ENCODE data around the gene TSPAN18.
"Not testable (repeated sequence)": the region's sequence is repeated elsewhere in the genome, so short reads cannot be mapped to it uniquely, and the experiment has no call there.

Gene TSPAN18

DNA sequence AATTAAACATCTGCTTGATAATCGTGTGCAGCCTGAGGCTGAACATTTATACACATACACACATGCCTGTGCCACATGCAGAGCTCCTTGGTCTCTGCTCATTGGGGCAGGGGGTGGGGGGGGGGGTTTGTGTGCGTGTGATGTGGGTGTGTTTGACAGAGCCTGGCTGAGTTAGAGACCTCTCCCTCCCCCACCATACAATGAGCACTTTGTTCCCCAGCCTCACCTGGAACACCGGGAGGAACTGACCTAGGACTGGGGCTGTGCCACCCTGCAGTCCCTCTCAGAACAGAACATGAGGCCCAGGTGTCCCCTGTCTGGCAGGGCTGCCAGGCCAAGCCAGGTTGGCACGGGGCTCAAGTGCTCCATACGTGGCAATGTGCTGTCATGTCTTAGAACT is 127.3 kb downstream of the TSPAN18 start:
- DNase-seq = no peak

GRCh38 chr11:44854741-44855492 is 128.2 kb downstream of the TSPAN18 start:
- DNase-seq = no peak

- no peak for DNase-seq
Observed at GRCh38 chr11:44855493-44855849, 128.7 kb downstream of the TSPAN18 start.

- no peak for DNase-seq
Observed at GRCh38 chr11:44857490-44858090, 130.8 kb downstream of the TSPAN18 start.

DNA sequence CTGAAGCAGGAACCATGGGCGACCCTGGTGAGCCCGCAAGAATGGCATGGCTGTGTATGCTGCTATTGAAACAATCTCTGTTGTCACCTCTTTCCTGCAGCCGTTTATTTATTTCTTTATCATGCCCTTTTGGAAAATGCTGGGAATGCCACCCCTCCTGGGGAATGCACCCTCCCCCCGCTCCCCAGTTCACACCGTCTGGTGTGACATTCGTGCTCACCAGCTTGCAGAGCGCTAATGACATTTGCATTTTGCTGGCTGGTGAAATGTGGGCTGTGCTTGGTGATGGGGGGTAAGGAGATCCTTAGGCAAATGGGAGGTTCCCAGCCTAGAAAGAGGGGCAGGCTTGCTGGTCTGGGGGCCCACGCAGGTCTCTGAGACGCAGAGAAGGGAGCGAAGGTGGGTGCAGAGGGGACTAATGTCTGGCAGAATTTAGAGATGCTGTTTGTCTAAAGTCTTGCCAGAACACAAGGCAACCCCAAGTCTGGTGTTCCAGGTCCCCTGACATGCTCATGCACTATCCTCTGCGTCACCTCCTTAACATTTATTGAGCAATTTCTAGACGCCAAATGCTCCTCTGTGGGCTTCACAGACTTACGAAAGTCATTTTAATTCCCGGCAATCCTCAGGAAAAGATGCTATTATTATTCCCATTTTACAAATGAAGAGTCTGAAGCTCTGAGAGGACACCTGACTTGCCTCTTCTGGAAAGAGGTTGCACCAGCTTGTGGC is 132.2 kb downstream of the TSPAN18 start:
- DNase-seq = no peak

- DNase-seq = no peak
Observed at GRCh38 chr11:44859528-44859925, 132.8 kb downstream of the TSPAN18 start.

DNA sequence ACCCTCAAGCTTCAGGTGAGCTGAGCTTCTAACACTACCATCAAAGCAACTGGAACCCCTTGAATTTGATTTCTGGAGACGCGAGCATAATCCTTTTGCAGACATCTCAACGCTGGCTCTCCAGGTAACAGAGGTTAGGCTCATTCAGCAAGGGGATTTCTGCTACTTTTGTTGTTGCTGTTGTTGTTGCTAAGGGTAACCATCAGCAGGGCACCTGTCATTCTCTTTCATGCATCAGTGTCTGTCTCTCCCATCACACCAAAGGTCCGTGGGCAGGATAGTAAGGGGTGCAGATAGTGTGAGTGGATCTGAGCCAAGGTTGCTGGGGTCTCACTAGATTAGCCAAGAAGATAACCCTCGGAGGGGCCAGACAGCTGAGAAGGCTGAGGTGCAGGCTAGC is 133.6 kb downstream of the TSPAN18 start:
- no peak for DNase-seq

- peak; percentile 57 for DNase-seq
Observed at GRCh38 chr11:44861849-44862557, 135.2 kb downstream of the TSPAN18 start.

GRCh38 chr11:44862558-44863101 is 135.9 kb downstream of the TSPAN18 start:
- no peak for DNase-seq

DNA sequence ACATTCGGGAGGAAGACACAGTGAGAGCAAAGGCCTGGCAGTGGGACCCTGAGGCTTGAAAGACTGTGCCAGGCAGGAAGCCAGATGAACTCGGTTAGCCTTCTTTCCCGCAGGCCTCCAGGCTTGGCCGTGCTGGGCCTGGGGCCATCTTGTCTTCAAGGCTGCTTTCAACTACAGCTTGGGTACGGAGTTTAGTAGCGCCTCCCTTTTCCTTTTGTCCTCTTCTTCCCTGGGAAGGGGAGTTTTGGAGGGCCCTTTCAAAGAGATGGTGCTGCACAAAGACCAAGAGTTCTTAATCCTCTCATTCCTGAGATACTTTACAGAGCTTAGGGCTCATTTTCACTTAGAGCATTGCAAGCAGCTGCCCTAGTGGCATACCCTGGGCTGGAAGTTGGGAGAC is 136.5 kb downstream of the TSPAN18 start:
- DNase-seq = no peak

- DNase-seq = no peak
Observed at GRCh38 chr11:44865866-44866272, 139.1 kb downstream of the TSPAN18 start.

- no peak for DNase-seq
Observed at GRCh38 chr11:44866286-44866685, 139.5 kb downstream of the TSPAN18 start.

DNA sequence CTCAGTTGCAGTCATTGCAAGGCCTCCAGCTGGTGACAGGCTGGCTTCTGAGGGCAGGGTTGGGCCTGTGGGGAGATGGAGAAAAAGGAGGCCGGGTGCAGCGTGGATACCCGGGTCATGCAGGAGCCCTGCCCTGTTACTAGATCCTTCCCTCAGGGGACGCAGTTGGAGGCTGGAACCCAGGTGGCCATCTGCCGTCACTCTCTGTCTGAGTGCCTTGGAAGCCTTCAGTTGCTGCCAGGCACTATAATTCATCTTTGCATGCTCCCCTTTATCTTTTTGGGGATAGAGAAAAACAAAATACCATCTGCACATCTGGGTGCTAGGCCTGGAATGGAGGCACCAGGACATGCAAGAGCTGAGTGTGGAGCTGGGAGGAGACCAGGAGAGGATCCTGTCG is 141.3 kb downstream of the TSPAN18 start:
- DNase-seq = no peak

DNA sequence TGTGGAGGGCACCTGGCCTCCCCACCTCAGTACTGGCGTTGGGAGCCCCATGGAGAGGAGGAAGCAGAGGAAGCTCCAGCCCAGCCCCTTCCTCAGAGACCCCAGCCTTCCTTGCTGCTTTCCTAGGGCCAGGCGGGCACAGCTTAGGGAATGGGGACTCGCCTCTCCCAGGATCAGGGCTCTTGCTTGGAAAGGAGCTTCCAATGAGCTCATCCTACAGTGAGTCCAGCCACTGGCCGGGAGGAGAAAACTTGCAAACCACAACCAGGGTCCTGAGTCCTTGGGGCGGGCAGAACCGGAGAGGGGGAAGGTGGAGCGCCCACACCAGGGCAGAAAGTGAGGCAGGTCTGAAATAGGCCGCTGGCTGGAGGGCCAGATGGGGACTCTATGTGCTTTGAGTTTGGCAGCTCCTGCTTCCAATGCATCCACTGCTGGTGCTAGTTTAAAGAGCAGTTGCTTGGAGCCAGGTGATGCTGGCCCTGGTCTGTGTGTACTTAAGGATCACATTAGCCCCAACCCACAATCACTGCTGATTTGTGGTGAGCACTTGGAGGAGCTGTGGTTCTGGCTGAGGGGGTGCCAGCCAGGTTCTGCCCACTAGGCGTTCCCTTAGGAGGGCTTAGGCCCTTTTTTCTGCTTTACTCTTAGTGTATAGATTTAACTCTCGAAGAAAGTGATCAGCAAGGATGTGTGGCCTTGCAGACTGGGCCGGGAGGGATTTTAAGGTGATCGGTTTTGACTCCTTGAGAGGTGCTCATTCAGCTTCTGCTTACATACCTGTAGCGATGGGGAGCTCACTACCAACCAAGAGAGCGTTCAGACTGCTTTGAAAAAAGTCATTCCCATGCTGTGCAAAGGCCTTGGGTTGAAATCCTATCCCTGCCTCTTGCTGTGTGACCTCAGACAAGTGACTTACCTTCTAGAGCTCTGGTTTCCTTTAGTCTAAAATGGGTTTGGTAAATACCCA is 142.0 kb downstream of the TSPAN18 start:
- DNase-seq = no peak

GRCh38 chr11:44870181-44870580 is 143.4 kb downstream of the TSPAN18 start:
- DNase-seq = no peak

DNA sequence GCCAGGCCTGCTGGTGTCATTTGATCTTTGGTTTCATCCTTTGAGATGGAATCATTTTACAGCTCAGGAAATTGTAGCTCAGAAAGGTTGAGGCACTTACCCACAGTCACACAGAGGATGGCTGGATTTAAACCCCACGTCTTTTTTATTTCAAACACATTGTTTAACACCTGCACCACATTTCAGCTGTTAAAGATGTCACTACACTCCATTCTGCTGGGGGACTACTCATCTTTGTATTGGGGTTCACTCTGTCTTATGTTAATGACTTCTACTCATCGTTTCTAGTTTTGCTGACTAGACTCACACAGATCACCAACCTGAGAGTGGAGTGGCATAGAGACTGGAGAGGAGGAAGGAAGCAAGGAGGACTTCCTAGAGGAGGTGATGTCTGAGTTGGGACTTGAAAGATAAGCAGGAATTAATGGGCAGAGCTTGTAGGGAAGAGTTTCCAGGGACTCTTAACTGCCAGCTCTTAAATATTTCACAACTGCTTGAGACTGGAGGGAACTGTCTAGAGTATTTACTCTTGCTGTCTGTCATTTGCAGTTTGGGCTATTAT is 143.9 kb downstream of the TSPAN18 start:
- DNase-seq = no peak

GRCh38 chr11:44871682-44872081 is 144.9 kb downstream of the TSPAN18 start:
- DNase-seq = not testable (repeated sequence)

- DNase-seq = no peak
Observed at GRCh38 chr11:44872556-44872955, 145.8 kb downstream of the TSPAN18 start.

GRCh38 chr11:44873537-44873936 is 146.8 kb downstream of the TSPAN18 start:
- no peak for DNase-seq

- no peak for DNase-seq
Observed at GRCh38 chr11:44874284-44874683, 147.5 kb downstream of the TSPAN18 start.

- DNase-seq = no peak
Observed at GRCh38 chr11:44875037-44875436, 148.3 kb downstream of the TSPAN18 start.

All from stimulated activated CD4-positive, alpha-beta T cell treated with anti-CD3 and anti-CD28 coated beads, Interleukin-12 subunit alpha, Interleukin-12 subunit beta, amount 100 ng/mL, for 4 hours (primary cell).